WTC11 (cell line): ENCODE results near the gene PDE6H.

Experiments
- NFYB ChIP-seq: sonication (generic); formaldehyde crosslinking; conservative IDR thresholded peaks from 2 replicates; pipeline ENCODE4 v1.8.0; 2022; ENCODE audit warnings: low read depth, missing genetic modification reagents
- RELA ChIP-seq: sonication (generic); formaldehyde crosslinking; IDR thresholded peaks from 2 replicates; pipeline ENCODE4 v1.8.1; 2022; ENCODE audit warnings: missing genetic modification reagents, mild to moderate bottlenecking, borderline replicate concordance
- TF ChIP-seq, protein P1 (sequence below): fragments of 200-600 bp; IDR thresholded peaks from 2 replicates; pipeline ENCODE4 v1.8.0; 2022; ENCODE audit warnings: antibody characterized with exemption
- TF ChIP-seq, protein P2 (sequence below): sonication (generic); formaldehyde crosslinking; IDR thresholded peaks from 2 replicates; pipeline ENCODE4 v1.8.0; 2022; ENCODE audit warnings: mild to moderate bottlenecking, missing genetic modification reagents
- TF ChIP-seq, protein P3 (sequence below): sonication (generic); formaldehyde crosslinking; IDR thresholded peaks from 2 replicates; pipeline ENCODE4 v1.8.1; 2023; ENCODE audit warnings: mild to moderate bottlenecking, missing genetic modification reagents, moderate library complexity

DNA sequence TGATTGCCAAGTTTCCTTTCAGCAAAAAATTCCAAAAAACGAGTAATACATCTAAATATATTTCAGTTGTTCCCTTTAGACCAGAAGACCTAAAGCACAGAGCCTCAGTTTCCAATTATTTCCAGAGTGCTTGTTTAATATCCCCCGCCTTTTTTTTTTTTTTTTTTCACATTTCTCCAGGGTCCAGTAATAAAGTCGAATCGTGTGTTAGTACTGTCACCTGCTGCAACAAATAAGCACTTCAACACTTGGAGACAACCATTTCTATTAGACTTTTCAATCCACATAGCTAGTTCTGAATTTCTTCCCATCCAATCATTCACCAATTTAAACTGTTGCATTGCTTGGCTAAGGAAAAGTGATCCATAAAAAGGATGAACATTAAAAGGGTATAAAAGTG is 13.6 kb downstream of the PDE6H start:
- TF ChIP-seq, protein P1, sequence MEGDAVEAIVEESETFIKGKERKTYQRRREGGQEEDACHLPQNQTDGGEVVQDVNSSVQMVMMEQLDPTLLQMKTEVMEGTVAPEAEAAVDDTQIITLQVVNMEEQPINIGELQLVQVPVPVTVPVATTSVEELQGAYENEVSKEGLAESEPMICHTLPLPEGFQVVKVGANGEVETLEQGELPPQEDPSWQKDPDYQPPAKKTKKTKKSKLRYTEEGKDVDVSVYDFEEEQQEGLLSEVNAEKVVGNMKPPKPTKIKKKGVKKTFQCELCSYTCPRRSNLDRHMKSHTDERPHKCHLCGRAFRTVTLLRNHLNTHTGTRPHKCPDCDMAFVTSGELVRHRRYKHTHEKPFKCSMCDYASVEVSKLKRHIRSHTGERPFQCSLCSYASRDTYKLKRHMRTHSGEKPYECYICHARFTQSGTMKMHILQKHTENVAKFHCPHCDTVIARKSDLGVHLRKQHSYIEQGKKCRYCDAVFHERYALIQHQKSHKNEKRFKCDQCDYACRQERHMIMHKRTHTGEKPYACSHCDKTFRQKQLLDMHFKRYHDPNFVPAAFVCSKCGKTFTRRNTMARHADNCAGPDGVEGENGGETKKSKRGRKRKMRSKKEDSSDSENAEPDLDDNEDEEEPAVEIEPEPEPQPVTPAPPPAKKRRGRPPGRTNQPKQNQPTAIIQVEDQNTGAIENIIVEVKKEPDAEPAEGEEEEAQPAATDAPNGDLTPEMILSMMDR: no peak
- TF ChIP-seq NFYB (CRISPR knock-in tag) (no peak), RELA (CRISPR knock-in tag) (no peak)
- TF ChIP-seq, protein P2, sequence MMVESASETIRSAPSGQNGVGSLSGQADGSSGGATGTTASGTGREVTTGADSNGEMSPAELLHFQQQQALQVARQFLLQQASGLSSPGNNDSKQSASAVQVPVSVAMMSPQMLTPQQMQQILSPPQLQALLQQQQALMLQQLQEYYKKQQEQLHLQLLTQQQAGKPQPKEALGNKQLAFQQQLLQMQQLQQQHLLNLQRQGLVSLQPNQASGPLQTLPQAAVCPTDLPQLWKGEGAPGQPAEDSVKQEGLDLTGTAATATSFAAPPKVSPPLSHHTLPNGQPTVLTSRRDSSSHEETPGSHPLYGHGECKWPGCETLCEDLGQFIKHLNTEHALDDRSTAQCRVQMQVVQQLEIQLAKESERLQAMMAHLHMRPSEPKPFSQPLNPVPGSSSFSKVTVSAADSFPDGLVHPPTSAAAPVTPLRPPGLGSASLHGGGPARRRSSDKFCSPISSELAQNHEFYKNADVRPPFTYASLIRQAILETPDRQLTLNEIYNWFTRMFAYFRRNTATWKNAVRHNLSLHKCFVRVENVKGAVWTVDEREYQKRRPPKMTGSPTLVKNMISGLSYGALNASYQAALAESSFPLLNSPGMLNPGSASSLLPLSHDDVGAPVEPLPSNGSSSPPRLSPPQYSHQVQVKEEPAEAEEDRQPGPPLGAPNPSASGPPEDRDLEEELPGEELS (CRISPR knock-in tag): no peak
- TF ChIP-seq, protein P3, sequence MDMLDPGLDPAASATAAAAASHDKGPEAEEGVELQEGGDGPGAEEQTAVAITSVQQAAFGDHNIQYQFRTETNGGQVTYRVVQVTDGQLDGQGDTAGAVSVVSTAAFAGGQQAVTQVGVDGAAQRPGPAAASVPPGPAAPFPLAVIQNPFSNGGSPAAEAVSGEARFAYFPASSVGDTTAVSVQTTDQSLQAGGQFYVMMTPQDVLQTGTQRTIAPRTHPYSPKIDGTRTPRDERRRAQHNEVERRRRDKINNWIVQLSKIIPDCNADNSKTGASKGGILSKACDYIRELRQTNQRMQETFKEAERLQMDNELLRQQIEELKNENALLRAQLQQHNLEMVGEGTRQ: no peak
